Measurements from ENCODE around the gene HGS. TPM values are rescaled to one million over a fixed set of nuclear protein-coding genes. Genes with fewer than 3 reads are reported as not detected.

Gene HGS
- total RNA-seq, 1 donor from 2014 or later, result 44.4 TPM

- FAIRE-seq (no peak), DNase-seq (ENCODE audit: low spot score in 2 of 2) (no peak)
These were observed 31.5 kb downstream of the HGS start for GRCh38 chr17:81715107-81715871.

- FAIRE-seq, result no peak
- DNase-seq (ENCODE audit: low spot score in 2 of 2), result no peak
These were observed 32.3 kb downstream of the HGS start for GRCh38 chr17:81715872-81716673.

GRCh38 chr17:81716674-81716996, 32.8 kb downstream of the HGS start:
- DNase-seq (ENCODE audit: low spot score in 2 of 2) (no peak), FAIRE-seq (no peak)

GRCh38 chr17:81717049-81717765, 33.4 kb downstream of the HGS start:
- DNase-seq (ENCODE audit: low spot score in 2 of 2) (no peak), FAIRE-seq (no peak)

- no peak for DNase-seq (ENCODE audit: low spot score in 2 of 2)
- FAIRE-seq, result no peak
These were observed 33.9 kb downstream of the HGS start for GRCh38 chr17:81717766-81718089.

GRCh38 chr17:81719410-81720266, 35.8 kb downstream of the HGS start:
- no peak for DNase-seq (ENCODE audit: low spot score in 2 of 2)
- FAIRE-seq, result no peak

GRCh38 chr17:81720267-81721071, 36.7 kb downstream of the HGS start:
- FAIRE-seq (no peak), DNase-seq (ENCODE audit: low spot score in 2 of 2) (no peak)

GRCh38 chr17:81722184-81723120, 38.6 kb downstream of the HGS start:
- no peak for FAIRE-seq

GRCh38 chr17:81723651-81724209, 39.9 kb downstream of the HGS start:
- FAIRE-seq, result no peak

More at GRCh38 chr17:81722184-81723120, 38.6 kb downstream of the HGS start:
- DNase-seq (ENCODE audit: low spot score in 2 of 2), result no peak

GRCh38 chr17:81725439-81725838, 41.6 kb downstream of the HGS start:
- FAIRE-seq (no peak), DNase-seq (ENCODE audit: low spot score in 2 of 2) (no peak)

More at GRCh38 chr17:81723651-81724209, 39.9 kb downstream of the HGS start:
- no peak for DNase-seq (ENCODE audit: low spot score in 2 of 2)

- FAIRE-seq (no peak), DNase-seq (ENCODE audit: low spot score in 2 of 2) (no peak)
These were observed 42.2 kb downstream of the HGS start for GRCh38 chr17:81726004-81726403.

- FAIRE-seq (no peak), DNase-seq (ENCODE audit: low spot score in 2 of 2) (no peak)
These were observed 43.7 kb downstream of the HGS start for GRCh38 chr17:81727324-81728031.

- FAIRE-seq, result no peak
- DNase-seq (ENCODE audit: low spot score in 2 of 2), result peak; percentile 91 to 99
These were observed 49.9 kb downstream of the HGS start for GRCh38 chr17:81733507-81734404.

- no peak for FAIRE-seq
- DNase-seq (ENCODE audit: low spot score in 2 of 2), result no peak
These were observed 50.8 kb downstream of the HGS start for GRCh38 chr17:81734405-81735263.

GRCh38 chr17:81735264-81736102, 51.7 kb downstream of the HGS start:
- no peak for FAIRE-seq
- no peak for DNase-seq (ENCODE audit: low spot score in 2 of 2)
